ENCODE measurements around the gene CHM. TPM values are rescaled to one million over a fixed set of nuclear protein-coding genes. Genes with fewer than 3 reads are reported as not detected.
"Not testable (repeated sequence)": the region's sequence is repeated elsewhere in the genome, so short reads cannot be mapped to it uniquely, and the experiment has no call there.

CHM gene
- total RNA-seq, 1 donor from 2014 or later = 6.3 TPM

DNA sequence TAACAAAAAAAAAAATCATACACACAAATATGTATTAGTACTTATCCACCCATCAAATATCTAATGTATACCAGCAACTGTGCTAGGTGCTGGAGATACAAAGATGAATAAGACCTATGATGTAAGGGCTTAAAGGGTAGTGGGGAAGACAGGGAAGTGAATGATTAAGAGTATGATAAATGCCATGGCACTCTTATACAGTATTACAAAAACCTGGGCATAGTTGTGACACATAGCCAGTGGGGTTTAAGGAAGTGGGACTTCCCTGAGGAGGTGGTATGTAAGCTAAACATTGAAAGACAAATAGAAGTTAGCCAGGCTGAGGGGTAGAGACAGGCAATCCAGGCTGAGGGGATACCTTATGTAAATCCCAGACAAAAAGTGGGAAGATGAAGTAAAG lies 23.5 kb downstream of the CHM start:
- TF ChIP-seq, protein P1, sequence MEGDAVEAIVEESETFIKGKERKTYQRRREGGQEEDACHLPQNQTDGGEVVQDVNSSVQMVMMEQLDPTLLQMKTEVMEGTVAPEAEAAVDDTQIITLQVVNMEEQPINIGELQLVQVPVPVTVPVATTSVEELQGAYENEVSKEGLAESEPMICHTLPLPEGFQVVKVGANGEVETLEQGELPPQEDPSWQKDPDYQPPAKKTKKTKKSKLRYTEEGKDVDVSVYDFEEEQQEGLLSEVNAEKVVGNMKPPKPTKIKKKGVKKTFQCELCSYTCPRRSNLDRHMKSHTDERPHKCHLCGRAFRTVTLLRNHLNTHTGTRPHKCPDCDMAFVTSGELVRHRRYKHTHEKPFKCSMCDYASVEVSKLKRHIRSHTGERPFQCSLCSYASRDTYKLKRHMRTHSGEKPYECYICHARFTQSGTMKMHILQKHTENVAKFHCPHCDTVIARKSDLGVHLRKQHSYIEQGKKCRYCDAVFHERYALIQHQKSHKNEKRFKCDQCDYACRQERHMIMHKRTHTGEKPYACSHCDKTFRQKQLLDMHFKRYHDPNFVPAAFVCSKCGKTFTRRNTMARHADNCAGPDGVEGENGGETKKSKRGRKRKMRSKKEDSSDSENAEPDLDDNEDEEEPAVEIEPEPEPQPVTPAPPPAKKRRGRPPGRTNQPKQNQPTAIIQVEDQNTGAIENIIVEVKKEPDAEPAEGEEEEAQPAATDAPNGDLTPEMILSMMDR (IDR thresholded peaks at IDR 0.05) = no peak
- Histone ChIP-seq H3K36me3 (no peaks in the 10 kb centered on the region), H3K9me3 (no peaks in the 10 kb centered on the region), H3K4me3 (no peak overlapping the region), H3K4me1 (no peaks in the 10 kb centered on the region), H3K27ac (no peak overlapping the region), H3K27me3 (no peaks in the 10 kb centered on the region)
- DNase-seq (ENCODE audit: low spot score in 2 of 2) = no peak
- intact Hi-C loops (cut with DNase I) = no loop called here

DNA sequence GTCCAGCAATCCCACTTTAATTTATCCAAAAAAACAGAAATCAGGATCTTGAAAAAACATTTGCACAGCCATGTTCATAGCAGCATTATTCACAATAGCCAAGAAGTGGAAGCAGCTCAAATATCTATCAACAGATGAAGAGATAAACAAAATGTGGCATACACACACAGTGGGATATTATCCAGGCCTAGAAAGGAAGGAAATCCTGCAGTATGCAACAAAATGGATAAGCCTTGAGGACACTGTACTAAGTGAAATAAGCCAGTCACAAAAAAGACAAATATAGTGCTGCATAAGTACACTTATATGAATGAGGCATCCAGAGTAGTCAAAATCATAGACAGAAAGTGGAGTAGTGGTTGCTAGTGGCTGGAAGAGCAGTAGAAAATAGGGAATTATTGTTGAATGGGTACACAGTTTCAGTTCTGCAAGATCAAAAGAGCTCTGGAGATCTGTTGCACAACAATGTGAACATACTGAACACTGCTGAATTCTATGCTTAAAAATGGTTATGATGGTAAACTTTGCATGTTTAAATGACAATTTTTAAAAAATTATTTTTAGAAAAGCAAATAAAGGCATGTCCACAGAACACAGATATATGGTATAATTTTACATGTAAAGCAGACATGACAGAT lies 25.6 kb downstream of the CHM start:
- intact Hi-C loops (cut with DNase I) = no loop called here
- TF ChIP-seq, protein P1 (IDR thresholded peaks at IDR 0.05) = no peak
- H3K4me1 ChIP-seq = no peaks in the 10 kb centered on the region
- no peaks in the 10 kb centered on the region for H3K27me3 ChIP-seq
- no peak overlapping the region for H3K27ac ChIP-seq
- no peak overlapping the region for H3K4me3 ChIP-seq
- no peak for DNase-seq (ENCODE audit: low spot score in 2 of 2)
- no peaks in the 10 kb centered on the region for H3K9me3 ChIP-seq
- no peaks in the 10 kb centered on the region for H3K36me3 ChIP-seq

DNA sequence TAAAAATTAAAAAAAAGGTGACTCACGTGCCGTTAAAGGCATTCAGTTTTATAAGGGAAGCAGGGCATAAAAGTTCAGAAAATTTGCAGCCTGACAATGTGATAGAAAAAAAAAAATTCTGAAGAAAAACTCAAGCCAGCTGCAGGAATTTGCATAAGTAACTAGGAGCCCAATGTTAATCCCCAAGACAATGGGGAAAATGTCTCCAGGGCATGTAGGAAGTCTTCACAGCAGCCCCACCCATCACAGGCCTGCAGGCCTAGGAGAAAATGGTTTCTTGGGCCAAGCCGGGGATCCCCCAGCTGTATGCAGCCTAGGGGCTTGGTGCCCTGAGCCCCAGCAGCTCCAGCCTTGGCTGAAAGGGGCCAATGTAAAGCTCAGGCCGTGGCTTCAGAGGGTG lies 31.2 kb downstream of the CHM start:
- DNase-seq (ENCODE audit: low spot score in 2 of 2) = no peak
- H3K4me3 ChIP-seq = no peak overlapping the region
- TF ChIP-seq, protein P1 (IDR thresholded peaks at IDR 0.05) = no peak
- no peaks in the 10 kb centered on the region for H3K27me3 ChIP-seq
- H3K9me3 ChIP-seq = no peaks in the 10 kb centered on the region
- H3K36me3 ChIP-seq = no peaks in the 10 kb centered on the region
- H3K27ac ChIP-seq = no peak overlapping the region
- H3K4me1 ChIP-seq = no peaks in the 10 kb centered on the region
- intact Hi-C loops (cut with DNase I) = no loop called here

DNA sequence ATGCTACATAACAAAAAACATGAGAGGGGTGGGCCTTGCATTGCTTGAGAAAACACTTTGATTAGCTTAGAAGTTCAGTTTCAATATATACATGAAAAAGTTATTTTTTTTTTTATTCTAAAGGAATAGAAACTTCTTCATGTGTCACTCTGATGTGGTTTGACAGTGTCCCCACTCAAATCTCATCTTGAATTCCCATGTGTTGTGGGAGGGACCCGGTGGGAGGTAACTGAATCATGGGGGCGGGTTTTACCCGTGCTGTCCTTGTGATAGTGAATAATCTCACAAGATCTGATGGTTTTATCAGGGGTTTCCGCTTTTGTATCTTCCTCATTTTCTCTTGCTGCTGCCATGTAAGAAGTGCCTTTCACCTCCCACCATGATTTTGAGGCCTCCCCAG lies 32.4 kb downstream of the CHM start:
- H3K4me3 ChIP-seq; H3K27me3 ChIP-seq; H3K36me3 ChIP-seq; H3K9me3 ChIP-seq; H3K27ac ChIP-seq; H3K4me1 ChIP-seq; DNase-seq (ENCODE audit: low spot score in 2 of 2); intact Hi-C loops (cut with DNase I): not testable (repeated sequence)

DNA sequence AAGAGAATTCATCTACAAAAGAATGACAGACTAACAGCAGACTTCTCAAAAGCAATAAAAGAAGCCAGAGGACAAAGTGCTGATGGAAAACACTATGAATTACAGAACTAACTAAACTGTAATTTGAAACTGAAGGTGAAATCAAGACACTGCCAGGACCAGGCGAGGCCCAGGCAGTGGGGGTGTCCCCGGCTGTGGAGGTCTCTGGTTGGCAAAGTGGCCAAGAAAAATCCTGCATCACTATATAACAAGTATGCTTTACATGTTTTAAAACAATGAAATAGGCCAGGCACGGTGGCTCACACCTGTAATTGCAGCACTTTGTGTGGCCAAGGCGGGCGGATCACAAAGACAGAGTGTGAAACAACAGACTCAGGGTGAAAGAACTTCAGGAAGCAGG lies 32.9 kb downstream of the CHM start:
- Histone ChIP-seq H3K9me3 (no peaks in the 10 kb centered on the region), H3K36me3 (no peaks in the 10 kb centered on the region), H3K27me3 (no peaks in the 10 kb centered on the region), H3K4me3 (no peak overlapping the region), H3K4me1 (no peaks in the 10 kb centered on the region), H3K27ac (no peak overlapping the region)
- TF ChIP-seq, protein P1 (IDR thresholded peaks at IDR 0.05) = no peak
- intact Hi-C loops (cut with DNase I) = no loop called here
- no peak for DNase-seq (ENCODE audit: low spot score in 2 of 2)

DNA sequence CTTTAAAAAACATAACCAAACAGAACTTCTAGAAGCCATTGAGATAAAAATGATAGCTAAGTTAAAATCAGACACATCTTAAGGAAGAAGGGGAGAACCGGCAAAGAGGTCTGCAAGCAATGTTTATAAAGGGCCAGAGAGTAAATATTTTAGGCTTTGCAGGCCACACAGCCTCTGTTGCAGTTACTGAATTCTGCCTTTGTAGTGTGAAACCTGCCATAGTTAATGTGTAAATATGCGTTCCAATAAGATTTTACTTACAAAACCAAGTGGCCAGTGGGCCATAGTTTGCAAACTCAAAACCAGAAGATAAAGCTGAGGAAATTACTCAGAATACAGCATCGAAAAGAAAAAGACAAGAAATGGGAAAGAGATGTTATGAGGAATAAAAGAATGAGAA lies 33.6 kb downstream of the CHM start:
- TF ChIP-seq, protein P1 (IDR thresholded peaks at IDR 0.05) = no peak
- no peak overlapping the region for H3K4me3 ChIP-seq
- no peaks in the 10 kb centered on the region for H3K27me3 ChIP-seq
- no peaks in the 10 kb centered on the region for H3K36me3 ChIP-seq
- DNase-seq (ENCODE audit: low spot score in 2 of 2) = no peak
- no peaks in the 10 kb centered on the region for H3K9me3 ChIP-seq
- intact Hi-C loops (cut with DNase I) = no loop called here
- H3K4me1 ChIP-seq = no peaks in the 10 kb centered on the region
- H3K27ac ChIP-seq = no peak overlapping the region

Measured in ascending aorta (tissue), 2 donors.